ENCODE results near the gene MYOZ2.

DNA sequence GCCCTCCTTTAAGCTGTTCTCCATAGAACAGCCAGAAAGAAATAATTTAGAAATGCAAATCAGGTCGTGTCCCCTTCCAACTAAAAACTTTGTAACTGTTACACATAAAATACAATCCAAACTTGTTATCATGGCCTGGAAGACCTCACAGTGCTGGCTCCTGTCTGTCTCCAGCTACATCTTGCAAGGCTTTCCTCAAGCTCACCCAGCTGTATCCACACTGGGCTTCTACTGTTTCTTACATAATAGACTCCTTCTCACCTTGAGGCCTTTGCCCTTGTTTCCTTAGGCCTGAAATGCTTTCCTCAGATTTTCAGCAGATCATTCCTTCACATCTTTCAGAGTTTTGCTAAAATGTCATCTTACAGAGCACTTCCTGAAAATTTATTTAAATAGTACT is 43.4 kb downstream of the MYOZ2 start:
- TF ChIP-seq, protein P1, sequence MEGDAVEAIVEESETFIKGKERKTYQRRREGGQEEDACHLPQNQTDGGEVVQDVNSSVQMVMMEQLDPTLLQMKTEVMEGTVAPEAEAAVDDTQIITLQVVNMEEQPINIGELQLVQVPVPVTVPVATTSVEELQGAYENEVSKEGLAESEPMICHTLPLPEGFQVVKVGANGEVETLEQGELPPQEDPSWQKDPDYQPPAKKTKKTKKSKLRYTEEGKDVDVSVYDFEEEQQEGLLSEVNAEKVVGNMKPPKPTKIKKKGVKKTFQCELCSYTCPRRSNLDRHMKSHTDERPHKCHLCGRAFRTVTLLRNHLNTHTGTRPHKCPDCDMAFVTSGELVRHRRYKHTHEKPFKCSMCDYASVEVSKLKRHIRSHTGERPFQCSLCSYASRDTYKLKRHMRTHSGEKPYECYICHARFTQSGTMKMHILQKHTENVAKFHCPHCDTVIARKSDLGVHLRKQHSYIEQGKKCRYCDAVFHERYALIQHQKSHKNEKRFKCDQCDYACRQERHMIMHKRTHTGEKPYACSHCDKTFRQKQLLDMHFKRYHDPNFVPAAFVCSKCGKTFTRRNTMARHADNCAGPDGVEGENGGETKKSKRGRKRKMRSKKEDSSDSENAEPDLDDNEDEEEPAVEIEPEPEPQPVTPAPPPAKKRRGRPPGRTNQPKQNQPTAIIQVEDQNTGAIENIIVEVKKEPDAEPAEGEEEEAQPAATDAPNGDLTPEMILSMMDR (IDR thresholded peaks at IDR 0.05) = no peak
- no peak for TF ChIP-seq POLR2A (IDR thresholded peaks at IDR 0.05)
